ENCODE results near the gene NKG7. TPM values are rescaled to one million over a fixed set of nuclear protein-coding genes. Genes with fewer than 3 reads are reported as not detected.

Gene NKG7
- total and polyA plus RNA-seq, 2 of the 13 experiments (the other 11 are each of a cell fraction or from before 2014, with no cell fraction given): 0.40 TPM; not detected in 1

GRCh38 chr19:51367565-51368365 lies 4.7 kb downstream of the NKG7 start (continued):
- TF ChIP-seq, protein P1, sequence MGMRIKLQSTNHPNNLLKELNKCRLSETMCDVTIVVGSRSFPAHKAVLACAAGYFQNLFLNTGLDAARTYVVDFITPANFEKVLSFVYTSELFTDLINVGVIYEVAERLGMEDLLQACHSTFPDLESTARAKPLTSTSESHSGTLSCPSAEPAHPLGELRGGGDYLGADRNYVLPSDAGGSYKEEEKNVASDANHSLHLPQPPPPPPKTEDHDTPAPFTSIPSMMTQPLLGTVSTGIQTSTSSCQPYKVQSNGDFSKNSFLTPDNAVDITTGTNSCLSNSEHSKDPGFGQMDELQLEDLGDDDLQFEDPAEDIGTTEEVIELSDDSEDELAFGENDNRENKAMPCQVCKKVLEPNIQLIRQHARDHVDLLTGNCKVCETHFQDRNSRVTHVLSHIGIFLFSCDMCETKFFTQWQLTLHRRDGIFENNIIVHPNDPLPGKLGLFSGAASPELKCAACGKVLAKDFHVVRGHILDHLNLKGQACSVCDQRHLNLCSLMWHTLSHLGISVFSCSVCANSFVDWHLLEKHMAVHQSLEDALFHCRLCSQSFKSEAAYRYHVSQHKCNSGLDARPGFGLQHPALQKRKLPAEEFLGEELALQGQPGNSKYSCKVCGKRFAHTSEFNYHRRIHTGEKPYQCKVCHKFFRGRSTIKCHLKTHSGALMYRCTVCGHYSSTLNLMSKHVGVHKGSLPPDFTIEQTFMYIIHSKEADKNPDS (CRISPR knock-in tag; IDR thresholded peaks at IDR 0.05): no peak
- no peak; the same call in 1 of the 2 replicates for TF ChIP-seq ZBTB25 (CRISPR knock-in tag; IDR thresholded peaks at IDR 0.05)
- TF ChIP-seq, protein P2, sequence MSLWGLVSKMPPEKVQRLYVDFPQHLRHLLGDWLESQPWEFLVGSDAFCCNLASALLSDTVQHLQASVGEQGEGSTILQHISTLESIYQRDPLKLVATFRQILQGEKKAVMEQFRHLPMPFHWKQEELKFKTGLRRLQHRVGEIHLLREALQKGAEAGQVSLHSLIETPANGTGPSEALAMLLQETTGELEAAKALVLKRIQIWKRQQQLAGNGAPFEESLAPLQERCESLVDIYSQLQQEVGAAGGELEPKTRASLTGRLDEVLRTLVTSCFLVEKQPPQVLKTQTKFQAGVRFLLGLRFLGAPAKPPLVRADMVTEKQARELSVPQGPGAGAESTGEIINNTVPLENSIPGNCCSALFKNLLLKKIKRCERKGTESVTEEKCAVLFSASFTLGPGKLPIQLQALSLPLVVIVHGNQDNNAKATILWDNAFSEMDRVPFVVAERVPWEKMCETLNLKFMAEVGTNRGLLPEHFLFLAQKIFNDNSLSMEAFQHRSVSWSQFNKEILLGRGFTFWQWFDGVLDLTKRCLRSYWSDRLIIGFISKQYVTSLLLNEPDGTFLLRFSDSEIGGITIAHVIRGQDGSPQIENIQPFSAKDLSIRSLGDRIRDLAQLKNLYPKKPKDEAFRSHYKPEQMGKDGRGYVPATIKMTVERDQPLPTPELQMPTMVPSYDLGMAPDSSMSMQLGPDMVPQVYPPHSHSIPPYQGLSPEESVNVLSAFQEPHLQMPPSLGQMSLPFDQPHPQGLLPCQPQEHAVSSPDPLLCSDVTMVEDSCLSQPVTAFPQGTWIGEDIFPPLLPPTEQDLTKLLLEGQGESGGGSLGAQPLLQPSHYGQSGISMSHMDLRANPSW (CRISPR knock-in tag; IDR thresholded peaks at IDR 0.05; ENCODE audit: borderline replicate concordance): no peak
- no peak for TF ChIP-seq NR2F1 (CRISPR knock-in tag; IDR thresholded peaks at IDR 0.05)
- TF ChIP-seq KLF9 (CRISPR knock-in tag; IDR thresholded peaks at IDR 0.05; ENCODE audit: low read depth): no peak
- no peak for TF ChIP-seq MAFG (CRISPR knock-in tag; IDR thresholded peaks at IDR 0.05)
- TF ChIP-seq CBFB (CRISPR knock-in tag; IDR thresholded peaks at IDR 0.05): no peak
- TF ChIP-seq CSRNP2 (CRISPR knock-in tag; conservative IDR thresholded peaks at IDR 0.05; ENCODE audit: low read depth): 0 out of 2 replicates have a peak, but pooled peaks have one; percentile 60
- peak; percentile 55; the same call in 1 of the 2 replicates for TF ChIP-seq FOXO1 (CRISPR knock-in tag; IDR thresholded peaks at IDR 0.05)
- peak; percentile 68; the same call in 1 of the 2 replicates for TF ChIP-seq ZNF329 (CRISPR knock-in tag; IDR thresholded peaks at IDR 0.05; ENCODE audit: low read depth)
- TF ChIP-seq, protein P3, sequence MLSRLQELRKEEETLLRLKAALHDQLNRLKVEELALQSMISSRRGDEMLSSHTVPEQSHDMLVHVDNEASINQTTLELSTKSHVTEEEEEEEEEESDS (CRISPR knock-in tag; IDR thresholded peaks at IDR 0.05; ENCODE audit: borderline replicate concordance): no peak
- no peak for TF ChIP-seq ZNF709 (CRISPR knock-in tag; IDR thresholded peaks at IDR 0.05)
- TF ChIP-seq, protein P4, sequence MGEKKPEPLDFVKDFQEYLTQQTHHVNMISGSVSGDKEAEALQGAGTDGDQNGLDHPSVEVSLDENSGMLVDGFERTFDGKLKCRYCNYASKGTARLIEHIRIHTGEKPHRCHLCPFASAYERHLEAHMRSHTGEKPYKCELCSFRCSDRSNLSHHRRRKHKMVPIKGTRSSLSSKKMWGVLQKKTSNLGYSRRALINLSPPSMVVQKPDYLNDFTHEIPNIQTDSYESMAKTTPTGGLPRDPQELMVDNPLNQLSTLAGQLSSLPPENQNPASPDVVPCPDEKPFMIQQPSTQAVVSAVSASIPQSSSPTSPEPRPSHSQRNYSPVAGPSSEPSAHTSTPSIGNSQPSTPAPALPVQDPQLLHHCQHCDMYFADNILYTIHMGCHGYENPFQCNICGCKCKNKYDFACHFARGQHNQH (CRISPR knock-in tag; IDR thresholded peaks at IDR 0.05): peak; percentile 51; the same call in 1 of the 2 replicates
- TF ChIP-seq SAFB2 (CRISPR knock-in tag; IDR thresholded peaks at IDR 0.05; ENCODE audit: borderline replicate concordance, low read depth): peak; percentile 91
- peak; percentile 77; the same call in 1 of the 2 replicates for TF ChIP-seq ZNF776 (CRISPR knock-in tag; IDR thresholded peaks at IDR 0.05)
- peak; percentile 81 for TF ChIP-seq HNF1B (CRISPR knock-in tag; IDR thresholded peaks at IDR 0.05)
- no peak for TF ChIP-seq RORA (CRISPR knock-in tag; IDR thresholded peaks at IDR 0.05)

All from HepG2 (cell line).